NCI-H2107 treated with DMSO at 0.1 percent for 48 hours (cell line): ENCODE data around the gene PCSK6.

Experiments
- DNase-seq: peaks from one replicate; lab custom pipeline; 2025; ENCODE audit not compliant: unreplicated experiment; lab: John Stamatoyannopoulos, UW

Gene PCSK6

DNA sequence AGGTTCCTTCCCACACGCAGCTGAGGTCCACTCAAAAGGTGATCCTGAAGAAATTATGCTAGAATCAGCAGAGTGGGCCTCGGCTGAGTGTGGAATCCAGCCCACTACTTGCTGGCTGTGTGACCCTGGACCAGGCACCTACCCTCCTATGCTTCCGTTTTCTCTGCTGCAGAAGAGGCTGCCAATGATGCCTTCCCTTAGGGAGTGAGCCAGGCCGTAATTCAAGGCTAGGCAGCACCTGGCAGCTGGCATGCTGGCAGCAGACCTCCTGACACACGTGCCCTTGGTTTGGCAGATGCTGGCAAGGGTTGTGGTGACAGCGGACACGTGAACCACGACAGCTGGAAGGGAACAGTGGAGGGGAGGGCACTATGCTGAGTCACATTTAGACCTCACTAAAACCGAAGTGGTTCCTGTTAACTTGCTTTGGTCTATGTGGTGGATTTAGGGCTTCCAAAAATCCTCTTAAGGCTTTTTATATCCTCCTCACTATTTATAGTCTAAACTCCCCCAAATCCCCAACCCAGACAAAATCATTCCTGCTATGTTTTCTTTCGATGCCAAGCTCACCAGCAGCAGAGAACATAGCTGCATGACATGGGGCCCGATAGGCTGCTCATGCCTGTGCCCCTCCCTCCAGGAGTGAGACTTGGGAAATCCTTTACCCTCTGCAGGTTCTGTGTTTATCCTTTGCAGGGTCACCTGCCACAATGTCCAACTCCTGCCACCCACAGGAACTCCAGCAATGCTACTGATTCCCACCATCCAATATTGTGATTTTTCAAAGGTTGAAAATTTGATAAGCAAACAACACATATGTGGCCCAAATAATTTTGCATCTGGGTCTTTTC lies 10.6 kb upstream of the PCSK6 start:
- peak; percentile 44 for DNase-seq

- DNase-seq = no peak
Measured at GRCh38 chr15:101498717-101499480, 9.4 kb upstream of the PCSK6 start.

- DNase-seq = no peak
Measured at GRCh38 chr15:101498076-101498716, 8.7 kb upstream of the PCSK6 start.

GRCh38 chr15:101497484-101498034 lies 8.1 kb upstream of the PCSK6 start:
- no peak for DNase-seq

- DNase-seq = no peak
Measured at GRCh38 chr15:101497017-101497416, 7.5 kb upstream of the PCSK6 start.

DNA sequence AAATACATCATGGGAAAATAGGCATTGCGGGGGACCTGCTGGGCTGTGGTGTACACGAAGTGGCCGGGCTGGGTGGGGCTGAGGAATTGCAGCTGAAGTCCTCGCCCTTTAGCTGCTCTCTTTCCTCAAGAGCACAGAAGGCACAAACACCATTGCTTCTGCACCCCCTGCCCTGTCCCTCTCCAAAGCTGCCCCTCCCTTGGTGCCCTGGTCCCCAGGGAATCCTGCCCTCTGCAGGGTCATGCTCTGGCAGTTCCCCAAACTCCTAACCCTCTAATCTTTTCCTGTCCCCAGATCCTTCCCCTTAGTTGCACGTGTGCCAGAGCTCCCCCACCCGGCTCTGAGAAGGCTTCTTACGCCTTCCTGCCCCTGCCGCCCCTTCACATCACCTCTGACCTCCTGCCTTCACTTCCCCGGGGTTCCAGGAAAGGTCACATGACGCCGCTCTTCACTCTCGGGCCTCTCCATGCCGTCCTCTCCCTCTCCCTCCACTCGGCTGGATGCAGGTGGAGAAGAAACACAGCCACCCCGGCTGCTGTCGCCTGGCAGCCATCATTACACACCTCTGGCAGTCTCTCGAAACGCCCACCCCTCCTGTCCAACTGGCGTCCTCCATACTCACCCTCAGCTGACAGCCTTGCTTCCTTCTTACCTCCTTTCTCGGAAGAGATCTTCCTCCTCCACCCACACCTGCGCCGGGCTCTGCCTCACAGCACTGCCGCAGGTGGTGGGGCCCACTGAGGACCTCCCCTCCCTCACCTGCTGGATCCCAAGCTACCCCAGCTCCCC lies 6.9 kb upstream of the PCSK6 start:
- no peak for DNase-seq

- no peak for DNase-seq
Measured at GRCh38 chr15:101495334-101496197, 6.1 kb upstream of the PCSK6 start.

GRCh38 chr15:101494251-101494796 lies 4.8 kb upstream of the PCSK6 start:
- no peak for DNase-seq

DNA sequence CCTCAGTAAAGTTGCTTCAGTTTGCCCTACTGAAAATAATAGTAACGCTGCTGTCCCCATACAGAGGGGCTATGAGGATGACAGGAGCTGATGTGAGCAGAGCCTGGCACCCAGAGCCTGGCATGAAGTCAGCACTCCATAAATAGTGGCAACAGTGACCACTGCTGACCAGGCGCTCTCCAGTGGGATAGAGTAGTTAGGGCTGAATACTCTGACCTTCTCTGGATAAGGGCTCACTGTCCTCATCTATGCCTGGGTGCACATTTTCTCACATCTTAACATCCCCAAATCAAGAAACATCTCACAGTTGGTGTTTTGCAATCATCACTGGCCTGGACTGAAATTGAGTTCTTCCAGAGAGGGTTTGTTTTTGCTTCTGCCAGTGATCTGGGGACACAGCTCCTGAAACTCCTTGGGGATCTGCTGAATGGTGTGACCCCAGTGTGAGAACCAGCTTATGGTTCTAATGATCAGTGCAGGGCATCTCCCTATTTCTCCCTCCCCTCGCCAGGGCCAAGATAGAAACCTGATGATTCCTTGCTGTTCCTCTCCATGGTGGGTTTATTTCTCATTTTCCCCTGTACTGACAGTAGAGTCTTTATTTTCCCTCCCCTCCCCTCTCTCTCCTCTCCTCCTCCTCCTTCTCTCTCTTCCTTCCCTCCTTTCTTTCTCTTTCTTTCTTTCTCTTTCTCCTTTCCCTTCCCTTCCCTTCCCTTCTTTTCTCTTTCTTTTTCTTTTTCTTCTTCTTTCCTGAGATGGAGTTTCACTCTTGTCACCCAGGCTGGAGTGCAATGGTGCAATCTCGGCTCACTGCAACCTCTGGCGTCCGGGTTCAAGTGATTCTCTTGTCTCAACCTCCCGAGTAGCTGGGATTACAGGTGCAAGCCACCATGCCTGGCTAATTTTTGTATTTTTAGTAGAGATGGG lies 3.5 kb upstream of the PCSK6 start:
- no peak for DNase-seq

- DNase-seq = no peak
Measured at GRCh38 chr15:101491734-101492640, 2.5 kb upstream of the PCSK6 start.

GRCh38 chr15:101490922-101491733 lies 1.6 kb upstream of the PCSK6 start:
- DNase-seq = no peak

DNA sequence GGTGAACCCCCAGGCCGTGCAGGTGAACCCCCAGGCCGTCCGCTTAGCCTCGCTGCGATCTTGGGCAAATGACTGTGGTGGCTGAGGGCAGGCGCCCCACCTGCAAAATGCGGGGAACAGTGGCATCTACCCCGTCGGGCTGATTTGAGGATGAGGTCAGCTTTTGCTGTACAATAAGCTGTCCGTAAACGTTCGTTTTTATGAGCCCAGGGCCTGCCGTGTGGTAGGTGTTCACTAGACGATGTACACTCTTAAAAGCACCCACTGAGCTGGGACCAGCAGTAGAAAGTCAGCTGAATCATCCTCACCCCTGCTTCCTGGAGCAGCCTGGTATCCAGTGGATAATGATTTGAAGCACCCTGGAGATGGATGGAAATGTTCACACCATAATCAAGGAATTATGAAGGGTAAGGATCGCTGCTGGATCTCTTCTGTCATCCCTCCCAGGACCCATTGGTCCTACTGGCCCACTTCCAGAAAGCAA lies 943 bp upstream of the PCSK6 start:
- no peak for DNase-seq

DNA sequence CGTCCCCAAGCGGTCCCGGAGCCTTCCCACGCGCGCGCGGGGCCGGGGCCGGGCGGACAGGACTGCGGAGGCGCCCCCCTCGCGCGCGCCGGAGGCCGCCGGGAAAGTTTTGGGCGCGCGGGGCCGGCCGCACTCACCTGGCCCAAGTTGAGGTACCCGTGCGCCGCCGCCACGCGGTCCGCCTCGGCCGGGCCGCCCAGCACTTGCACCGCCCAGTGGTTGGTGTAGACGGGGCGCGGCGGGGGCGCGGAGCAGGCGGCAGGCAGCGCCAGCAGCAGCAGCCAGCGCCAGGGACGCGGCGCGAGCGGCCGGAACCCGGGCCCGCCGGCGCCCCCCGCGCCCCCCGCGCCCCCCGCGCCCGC lies 289 bp downstream of the PCSK6 start:
- no peak for DNase-seq

- no peak for DNase-seq
Measured at GRCh38 chr15:101488300-101489164, 975 bp downstream of the PCSK6 start.

DNA sequence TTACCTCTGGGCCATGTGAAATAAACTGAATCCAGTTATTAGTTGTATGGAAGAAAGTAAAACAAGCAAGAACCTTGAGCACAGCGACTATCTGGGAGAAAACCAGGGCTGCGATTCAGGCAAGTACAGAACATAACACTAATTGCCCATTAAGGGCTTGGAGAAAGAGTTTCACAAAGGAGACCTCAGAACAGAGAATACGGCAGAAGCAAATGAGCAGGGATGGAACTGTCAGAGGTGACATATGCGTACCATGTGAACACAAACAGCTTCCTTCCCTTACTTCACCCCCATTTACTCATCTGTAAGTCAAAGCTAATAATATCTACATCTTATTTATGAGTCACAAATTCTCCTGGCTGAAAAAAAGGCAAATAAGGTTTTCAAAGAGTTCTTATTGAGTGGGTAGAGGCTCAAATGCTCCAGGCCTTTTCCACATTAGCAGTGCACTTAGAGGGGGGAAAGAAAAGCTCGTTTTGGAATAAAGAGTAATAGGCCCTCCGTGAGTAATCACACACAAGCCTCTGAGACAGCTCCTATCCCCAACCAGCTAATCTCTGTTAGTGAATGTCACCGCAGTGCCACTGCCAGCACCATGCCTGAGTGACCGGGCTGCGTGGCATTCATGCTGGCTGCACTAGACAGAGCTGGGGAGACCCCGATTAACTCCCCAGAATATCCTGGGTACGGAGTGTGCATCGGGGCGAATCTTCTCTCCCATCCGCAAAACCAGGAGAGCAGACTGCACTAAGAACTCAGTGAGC lies 2.6 kb downstream of the PCSK6 start:
- DNase-seq = no peak
